Activated naive CD4-positive, alpha-beta T cell (primary cell): Measurements from ENCODE around the gene FBLL1.
A peak's percentile ranks its signal among the peaks of the same experiment; 100 is the strongest.
"Not testable (repeated sequence)": the region's sequence is repeated elsewhere in the genome, so short reads cannot be mapped to it uniquely, and the experiment has no call there.

Experiments
- DNase-seq, 4 experiments: peaks; one replicate each; lab custom pipeline; 2025; lab: John Stamatoyannopoulos, UW

The FBLL1 gene

GRCh38 chr5:168552146-168552545, 23.0 kb downstream of the FBLL1 start:
- no peak for DNase-seq

- no peak for DNase-seq
Observed at GRCh38 chr5:168553377-168554130, 24.4 kb downstream of the FBLL1 start.

- DNase-seq = no peak
Observed at GRCh38 chr5:168557389-168557788, 28.3 kb downstream of the FBLL1 start.

- DNase-seq = no peak
Observed at GRCh38 chr5:168562279-168562678, 33.2 kb downstream of the FBLL1 start.

GRCh38 chr5:168563959-168564358, 34.9 kb downstream of the FBLL1 start:
- DNase-seq = no peak

- DNase-seq = no peak
Observed at GRCh38 chr5:168568738-168569137, 39.6 kb downstream of the FBLL1 start.

GRCh38 chr5:168570490-168571328, 41.6 kb downstream of the FBLL1 start:
- DNase-seq = no peak

- not testable (repeated sequence) for DNase-seq
Observed at GRCh38 chr5:168573663-168574062, 44.6 kb downstream of the FBLL1 start.

GRCh38 chr5:168574156-168574555, 45.1 kb downstream of the FBLL1 start:
- not testable (repeated sequence) for DNase-seq

GRCh38 chr5:168575391-168576372, 46.6 kb downstream of the FBLL1 start:
- no peak for DNase-seq

- no peak for DNase-seq
Observed at GRCh38 chr5:168578006-168578405, 48.9 kb downstream of the FBLL1 start.

GRCh38 chr5:168578538-168579487, 49.7 kb downstream of the FBLL1 start, which contains the start of gene PANK3:
TSS of gene PANK3 (minus strand) at chr5:168579368. CDS start at chr5:168579283, 85 bp downstream.
- DNase-seq = peak in 2 of 4 experiments; percentile 19 to 38

GRCh38 chr5:168579488-168580226, 50.6 kb downstream of the FBLL1 start:
- peak; percentile 86 to 94 (median 91) for DNase-seq

GRCh38 chr5:168580227-168580508, 51.1 kb downstream of the FBLL1 start:
- no peak for DNase-seq
